Left lung (tissue), 10 donors: Measurements from ENCODE around the gene TRIM4. TPM values are rescaled to one million over a fixed set of nuclear protein-coding genes. Genes with fewer than 3 reads are reported as not detected.
"Not testable (repeated sequence)": the region's sequence is repeated elsewhere in the genome, so short reads cannot be mapped to it uniquely, and the experiment has no call there.

ENCODE experiments used
- ATAC-seq: fragments of 200-7000 bp; cut with Tn5 transposase; one replicate; pipeline ENCODE4 v1.9.1; 2020; ENCODE audit warnings: moderate library complexity
- DNase-seq, 4 donors: peaks; one replicate each; pipeline ENCODE4 v3.0.0-alpha.2; 2013 to 2020
- H3K27ac ChIP-seq, 2 donors: fragments of 200-600 bp; sonication (generic) in 1 of 2; one replicate each; pipeline versions ENCODE4 v1.5.0 to v1.8.0; 2020 to 2021
- H3K27me3 ChIP-seq, 2 donors: fragments of 200-600 bp; sonication (generic) in 1 of 2; one replicate each; pipeline versions ENCODE4 v1.5.0 to v1.8.0; 2020 to 2021
- H3K36me3 ChIP-seq, 2 donors: fragments of 200-600 bp; sonication (generic) in 1 of 2; one replicate each; pipeline versions ENCODE4 v1.5.0 to v1.8.0; 2020 to 2021
- H3K4me1 ChIP-seq, 2 donors: fragments of 200-600 bp; one replicate each; pipeline ENCODE4 v1.8.0; 2021
- H3K4me3 ChIP-seq, 2 donors: fragments of 200-600 bp; sonication (generic) in 1 of 2; one replicate each; pipeline versions ENCODE4 v1.5.0 to v1.8.0; 2020 to 2021; ENCODE audit warnings: mild to moderate bottlenecking in 1 of 2
- H3K9me3 ChIP-seq, 2 donors: fragments of 200-600 bp; sonication (generic) in 1 of 2; one replicate each; pipeline versions ENCODE4 v1.5.0 to v1.8.0; 2020 to 2021
- CTCF ChIP-seq, 2 donors: fragments of 200-600 bp; sonication (generic) in 1 of 2; IDR thresholded peaks; one replicate each; pipeline versions ENCODE4 v1.5.0 to v1.8.0; 2021; ENCODE audit warnings: antibody characterized with exemption in 2 of 2
- intact Hi-C, 2 donors: fragments of 100-400 bp; cut with DNase I; formaldehyde crosslinking; loops; one replicate each; pipeline versions ENCODE4 v1.11.2 to v1.14.2; 2022
- polyA plus RNA-seq, 6 donors: library from polyadenylated mRNA; unstranded; fragments of 120-200 nt; gene quantifications; one replicate each; pipeline ENCODE4 v1.2.1, GENCODE V29; 2013; ENCODE audit not compliant: insufficient read length in 6 of 6
- total RNA-seq, 2 donors: library from RNA; stranded (reverse); fragmentation: NEBNext Ultra II Directional; extraction: Animal tissue kit (Norgen Biotek cat#: 25700); gene quantifications; one replicate each; pipeline ENCODE4 v1.2.1, GENCODE V29; 2021
- donor health status: DM: no; HTN: yes; CAD: no.
- donor health status: DM: no; HTN: no; CAD: no.

TRIM4 gene
- total and polyA plus RNA-seq, 8 donors, result 23.6 to 45.2 (median 37.6) TPM

GRCh38 chr7:99943641-99944496, 24.5 kb upstream of the TRIM4 start:
- Histone ChIP-seq H3K4me1 (no peaks in the 10 kb centered on the region), H3K4me3 (no peak overlapping the region), H3K27ac (no peak overlapping the region), H3K27me3 (no peaks in the 10 kb centered on the region), H3K9me3 (peaks cover 0 to 3% of the 10 kb centered on the region in 2 donors), H3K36me3 (no peaks in the 10 kb centered on the region)
- no peak for DNase-seq
- intact Hi-C loops, result no loop called here
- no peak for TF ChIP-seq CTCF (IDR thresholded peaks at IDR 0.05)
- ATAC-seq, result no peak

GRCh38 chr7:99938296-99938695, 19.0 kb upstream of the TRIM4 start:
- intact Hi-C loops, result no loop called here
- DNase-seq (no peak), ATAC-seq (no peak)

GRCh38 chr7:99935009-99935408, 15.7 kb upstream of the TRIM4 start:
- H3K36me3 ChIP-seq, H3K27ac ChIP-seq, H3K27me3 ChIP-seq, DNase-seq, H3K4me1 ChIP-seq, intact Hi-C loops, ATAC-seq, H3K4me3 ChIP-seq: not testable (repeated sequence)
- peaks cover 0 to 11% of the 10 kb centered on the region in 2 donors for H3K9me3 ChIP-seq

More at GRCh38 chr7:99938296-99938695, 19.0 kb upstream of the TRIM4 start:
- Histone ChIP-seq H3K4me1 (no peaks in the 10 kb centered on the region), H3K27ac (no peak overlapping the region), H3K9me3 (peaks cover 0 to 11% of the 10 kb centered on the region in 2 donors), H3K27me3 (peaks cover 0 to 7% of the 10 kb centered on the region in 2 donors), H3K36me3 (no peaks in the 10 kb centered on the region), H3K4me3 (no peak overlapping the region)
- no peak for TF ChIP-seq CTCF (IDR thresholded peaks at IDR 0.05)

- ATAC-seq (no peak), DNase-seq (no peak)
- no peaks in the 10 kb centered on the region for H3K9me3 ChIP-seq
- no peaks in the 10 kb centered on the region for H3K36me3 ChIP-seq
- intact Hi-C loops, result no loop called here
- TF ChIP-seq CTCF (IDR thresholded peaks at IDR 0.05), result no peak
- H3K27ac ChIP-seq, result no peak overlapping the region
- peaks cover 0 to 8% of the 10 kb centered on the region in 2 donors for H3K4me1 ChIP-seq
- peaks cover 0 to 32% of the 10 kb centered on the region in 2 donors for H3K27me3 ChIP-seq
- no peak overlapping the region for H3K4me3 ChIP-seq
Measured at GRCh38 chr7:99930376-99930775, 11.0 kb upstream of the TRIM4 start.

GRCh38 chr7:99929730-99930053, 10.4 kb upstream of the TRIM4 start:
- no peaks in the 10 kb centered on the region for H3K9me3 ChIP-seq
- peak overlapping the region in 1 of 2 donors; percentile 25 for H3K27ac ChIP-seq
- peak in 1 of 2 donors; percentile 2 for TF ChIP-seq CTCF (IDR thresholded peaks at IDR 0.05)
- intact Hi-C loops, result loop anchor here in 1 of 2 donors (10.0 kb wide), 1 partner anchor 45 kb away; the partner anchor contains the start of gene AZGP1
- no peaks in the 10 kb centered on the region for H3K36me3 ChIP-seq
- H3K27me3 ChIP-seq, result peaks cover 0 to 29% of the 10 kb centered on the region in 2 donors
- no peak for ATAC-seq
- peaks cover 0 to 8% of the 10 kb centered on the region in 2 donors for H3K4me1 ChIP-seq
- no peak overlapping the region for H3K4me3 ChIP-seq
- no peak for DNase-seq
